SU-DHL-6 (cell line): ENCODE measurements around the gene PTPRN2.

Experiments
- H2AFZ ChIP-seq: fragments of 200-600 bp; sonication (generic); 2 replicates; pipeline ENCODE4 v1.6.1; 2014; ENCODE audit warnings: low read depth, mild to moderate bottlenecking, moderate library complexity, mixed read lengths, antibody characterized with exemption, low read length; ENCODE audit not compliant: severe bottlenecking
- H3F3A ChIP-seq: fragments of 200-600 bp; shearing (Covaris generic); 2 replicates; pipeline ENCODE4 v1.6.0; 2016; ENCODE audit warnings: antibody characterized with exemption, mild to moderate bottlenecking; ENCODE audit not compliant: insufficient read depth
- H3K27ac ChIP-seq: fragments of 200-600 bp; sonication (generic); 2 replicates; pipeline ENCODE4 v1.5.1; 2016; ENCODE audit warnings: low read depth, mild to moderate bottlenecking, low read length, moderate library complexity, mixed read lengths
- H3K27me3 ChIP-seq: fragments of 200-600 bp; sonication (generic), shearing (Covaris generic); 2 replicates; pipeline ENCODE4 v1.6.0; 2014; ENCODE audit warnings: mild to moderate bottlenecking, low read length
- H3K36me3 ChIP-seq: fragments of 200-600 bp; sonication (generic); 2 replicates; pipeline ENCODE4 v1.6.1; 2014; ENCODE audit warnings: mild to moderate bottlenecking, low read length, mixed read lengths
- H3K4me2 ChIP-seq: fragments of 300-600, 200-600 bp; shearing (Covaris generic), sonication (generic); 2 replicates; pipeline ENCODE4 v1.6.0; 2014; ENCODE audit warnings: low read length, low read depth, mild to moderate bottlenecking; ENCODE audit not compliant: poor library complexity, severe bottlenecking
- H3K4me3 ChIP-seq: fragments of 200-600 bp; sonication (generic); 2 replicates; pipeline ENCODE4 v1.5.1; 2014; ENCODE audit warnings: antibody characterized with exemption, low read length, mild to moderate bottlenecking, mixed read lengths; ENCODE audit not compliant: insufficient read depth, poor library complexity, severe bottlenecking
- H3K79me2 ChIP-seq: fragments of 200-600 bp; sonication (generic); 2 replicates; pipeline ENCODE4 v1.6.1; 2014; ENCODE audit warnings: mild to moderate bottlenecking, low read length, moderate library complexity; ENCODE audit not compliant: insufficient read depth
- H3K9ac ChIP-seq: fragments of 200-600 bp; sonication (generic); 2 replicates; pipeline ENCODE4 v1.7.0; 2014; ENCODE audit warnings: mild to moderate bottlenecking, low read length
- H3K9me2 ChIP-seq: fragments of 200-600 bp; sonication (generic); replicated peaks from 2 replicates; pipeline ENCODE4 v1.6.1; 2014; ENCODE audit warnings: low read length; ENCODE audit not compliant: insufficient read depth
- H3K9me3 ChIP-seq: fragments of 200-600 bp; sonication (generic); 2 replicates; pipeline ENCODE4 v1.6.1; 2014; ENCODE audit warnings: low read length, mixed read lengths; ENCODE audit not compliant: insufficient read depth
- H4K20me1 ChIP-seq: fragments of 200-600 bp; sonication (generic); 2 replicates; pipeline ENCODE4 v1.6.1; 2014; ENCODE audit warnings: low read depth, mild to moderate bottlenecking, antibody characterized with exemption, low read length, moderate library complexity, mixed read lengths
- CTCF ChIP-seq: fragments of 200-600 bp; sonication (generic); IDR thresholded peaks from one replicate; pipeline ENCODE4 v1.5.1; 2017; ENCODE audit warnings: antibody characterized with exemption, mild to moderate bottlenecking, low read length, moderate library complexity; ENCODE audit not compliant: insufficient read depth, poor library complexity, severe bottlenecking
- EZH2phosphoT487 ChIP-seq: fragments of 200-600 bp; sonication (generic), shearing (Covaris generic); conservative IDR thresholded peaks from 2 replicates; pipeline ENCODE4 v1.6.1; 2018; ENCODE audit warnings: mild to moderate bottlenecking, antibody characterized with exemption, low read length, moderate library complexity, mixed read lengths

Gene PTPRN2

GRCh38 chr7:157743781-157744525 is 843.7 kb downstream of the PTPRN2 start:
- H3K9ac ChIP-seq: no peak overlapping the region
- no peaks in the 10 kb centered on the region for H3K27me3 ChIP-seq
- no peaks in the 10 kb centered on the region for H3K9me2 ChIP-seq
- no peaks in the 10 kb centered on the region for H3K36me3 ChIP-seq
- H3K4me2 ChIP-seq: no peak overlapping the region
- no peaks in the 10 kb centered on the region for H3K79me2 ChIP-seq
- no peaks in the 10 kb centered on the region for H3K9me3 ChIP-seq
- no peak for TF ChIP-seq CTCF
- TF ChIP-seq EZH2phosphoT487: no peak
- H3K4me3 ChIP-seq: no peak overlapping the region
- H3K27ac ChIP-seq: no peak overlapping the region
- H3F3A ChIP-seq: no peaks in the 10 kb centered on the region
- H4K20me1 ChIP-seq: no peaks in the 10 kb centered on the region
- no peak overlapping the region for H2AFZ ChIP-seq

- TF ChIP-seq CTCF (no peak), EZH2phosphoT487 (no peak)
Observed at GRCh38 chr7:157740251-157740798, 847.3 kb downstream of the PTPRN2 start.

GRCh38 chr7:157739650-157740049 is 848.0 kb downstream of the PTPRN2 start:
- Histone ChIP-seq H3K4me2 (no peak overlapping the region), H3K9me2 (no peaks in the 10 kb centered on the region), H2AFZ (no peak overlapping the region), H3K36me3 (no peaks in the 10 kb centered on the region), H3K9ac (no peak overlapping the region), H3K27ac (no peak overlapping the region), H4K20me1 (no peaks in the 10 kb centered on the region), H3K9me3 (no peaks in the 10 kb centered on the region), H3K4me3 (no peak overlapping the region), H3K79me2 (no peaks in the 10 kb centered on the region), H3K27me3 (no peaks in the 10 kb centered on the region), H3F3A (no peaks in the 10 kb centered on the region)
- TF ChIP-seq CTCF: no peak
- TF ChIP-seq EZH2phosphoT487: no peak

More at GRCh38 chr7:157740251-157740798, 847.3 kb downstream of the PTPRN2 start:
- Histone ChIP-seq H3K9me3 (no peaks in the 10 kb centered on the region), H3K27ac (no peak overlapping the region), H3F3A (no peaks in the 10 kb centered on the region), H3K9ac (no peak overlapping the region), H3K79me2 (no peaks in the 10 kb centered on the region), H3K27me3 (no peaks in the 10 kb centered on the region), H3K9me2 (no peaks in the 10 kb centered on the region), H3K4me2 (no peak overlapping the region), H2AFZ (no peak overlapping the region), H3K36me3 (no peaks in the 10 kb centered on the region), H3K4me3 (no peak overlapping the region), H4K20me1 (no peaks in the 10 kb centered on the region)
